Neuronal stem cell (in vitro differentiated cells): Measurements from ENCODE around the gene CAPN9.

Experiments
- DNase-seq: peaks from one replicate; pipeline ENCODE4 v3.0.0-alpha.2; 2013; ENCODE audit warnings: low spot score
- H2AFZ ChIP-seq: one replicate; pipeline ENCODE4 v1.6.1; 2013; ENCODE audit warnings: mild to moderate bottlenecking, low read length, inconsistent platforms
- H2AK5ac ChIP-seq: 2 replicates; pipeline ENCODE4 v1.6.1; 2013; ENCODE audit warnings: low read depth, mild to moderate bottlenecking, inconsistent platforms, low read length, moderate library complexity, mixed read lengths
- H2BK120ac ChIP-seq: 2 replicates; pipeline ENCODE4 v1.6.1; 2013; ENCODE audit warnings: low read depth, mild to moderate bottlenecking, inconsistent platforms, low read length, moderate library complexity, mixed read lengths
- H2BK12ac ChIP-seq: one replicate; pipeline ENCODE4 v1.6.1; 2013; ENCODE audit warnings: low read length, inconsistent platforms
- H2BK15ac ChIP-seq: 2 replicates; pipeline ENCODE4 v1.6.1; 2013; ENCODE audit warnings: mild to moderate bottlenecking, low read length, inconsistent platforms, mixed read lengths
- H2BK5ac ChIP-seq: one replicate; pipeline ENCODE4 v1.6.1; 2013; ENCODE audit warnings: inconsistent platforms, mild to moderate bottlenecking, low read length, moderate library complexity
- H3K14ac ChIP-seq: one replicate; pipeline ENCODE4 v1.6.1; 2013; ENCODE audit warnings: low read length, inconsistent platforms
- H3K18ac ChIP-seq: 2 replicates; pipeline ENCODE4 v1.6.1; 2013; ENCODE audit warnings: low read length, inconsistent platforms
- H3K23ac ChIP-seq: 2 replicates; pipeline ENCODE4 v1.6.1; 2013; ENCODE audit warnings: low read depth, mild to moderate bottlenecking, mixed read lengths, low read length, inconsistent platforms; ENCODE audit not compliant: poor library complexity
- H3K27ac ChIP-seq: replicated peaks from 3 replicates; pipeline ENCODE4 v1.5.1; 2013; ENCODE audit warnings: low read length, inconsistent platforms
- H3K27me3 ChIP-seq, 3 experiments: 2 replicates each; pipeline ENCODE4 v1.6.1; 2013; ENCODE audit warnings: low read length in 3 of 3, mild to moderate bottlenecking in 2 of 3, inconsistent platforms in 1 of 3, low read depth in 1 of 3, mixed read lengths in 1 of 3, moderate library complexity in 1 of 3; ENCODE audit not compliant: control insufficient read depth in 3 of 3, insufficient read depth in 3 of 3
- H3K36me3 ChIP-seq, 2 donors: replicated peaks in 1 of 2; 2 replicates each; pipeline ENCODE4 v1.6.1; 2013; ENCODE audit warnings: low read length in 2 of 2; ENCODE audit not compliant: control insufficient read depth in 2 of 2, insufficient read depth in 2 of 2
- H3K4ac ChIP-seq: 2 replicates; pipeline ENCODE4 v1.6.1; 2013; ENCODE audit warnings: inconsistent platforms, mild to moderate bottlenecking, low read length, moderate library complexity
- H3K4me1 ChIP-seq, 2 donors: 1 replicate in 1 of 2; 2 replicates in 1 of 2; pipeline ENCODE4 v1.6.1; 2013; ENCODE audit warnings: low read length in 2 of 2, low read depth in 1 of 2; ENCODE audit not compliant: control insufficient read depth in 2 of 2, insufficient read depth in 1 of 2
- H3K4me2 ChIP-seq: one replicate; pipeline ENCODE4 v1.6.1; 2013; ENCODE audit warnings: mild to moderate bottlenecking, low read length, inconsistent platforms; ENCODE audit not compliant: insufficient read depth, poor library complexity, severe bottlenecking
- H3K4me3 ChIP-seq, 2 donors: 2 replicates each; pipeline ENCODE4 v1.5.1; 2013; ENCODE audit warnings: low read length in 2 of 2, mild to moderate bottlenecking in 2 of 2, inconsistent platforms in 1 of 2, moderate library complexity in 1 of 2
- H3K79me1 ChIP-seq: one replicate; pipeline ENCODE4 v1.6.1; 2013; ENCODE audit warnings: low read depth, mild to moderate bottlenecking, inconsistent platforms, low read length, moderate library complexity
- H3K9ac ChIP-seq: one replicate; pipeline ENCODE4 v1.6.1; 2013; ENCODE audit warnings: mild to moderate bottlenecking, low read depth, low read length, inconsistent platforms; ENCODE audit not compliant: poor library complexity
- H3K9me3 ChIP-seq, 2 donors: replicated peaks in 1 of 2; 2 replicates each; pipeline versions ENCODE3 to v1.6.1; 2013; ENCODE audit warnings: low read length in 2 of 2, mild to moderate bottlenecking in 2 of 2, inconsistent platforms in 1 of 2, low read depth in 1 of 2, mixed read lengths in 1 of 2, moderate library complexity in 1 of 2; ENCODE audit not compliant: control insufficient read depth in 2 of 2, insufficient read depth in 1 of 2
- H4K8ac ChIP-seq: one replicate; pipeline ENCODE4 v1.6.1; 2013; ENCODE audit warnings: low read depth, mild to moderate bottlenecking, inconsistent platforms, low read length, moderate library complexity
- H4K91ac ChIP-seq: one replicate; pipeline ENCODE4 v1.6.1; 2013; ENCODE audit warnings: low read length, low read depth, mild to moderate bottlenecking, inconsistent platforms; ENCODE audit not compliant: poor library complexity
- WGBS, 2 donors: extraction: QIAGEN DNeasy Blood & Tissue Kit; methylation state at CpG; one replicate each; pipeline ENCODE4 v1.1.7; 2013; ENCODE audit warnings: missing lambda C conversion rate in 2 of 2, mixed read lengths in 1 of 2; ENCODE audit not compliant: insufficient read length in 2 of 2, insufficient replicate concordance in 1 of 2; ENCODE audit errors: extremely low coverage in 2 of 2; 5-methylcytosine and 5-hydroxymethylcytosine counted together

CAPN9 gene

GRCh38 chr1:230836793-230837192 lies 89.6 kb downstream of the CAPN9 start:
- no peak overlapping the region for H3K9ac ChIP-seq
- no peak overlapping the region for H3K4me3 ChIP-seq
- DNase-seq: no peak
- H3K79me1 ChIP-seq: no peaks in the 10 kb centered on the region
- H3K23ac ChIP-seq: no peak overlapping the region
- no peaks in the 10 kb centered on the region for H3K27me3 ChIP-seq
- peak overlapping the region; percentile 64 for H2AFZ ChIP-seq
- H2BK12ac ChIP-seq: no peak overlapping the region
- peaks cover 14 to 53% of the 10 kb centered on the region in 2 donors for H3K36me3 ChIP-seq
- WGBS, 2 donors: no CpG with 5 or more reads among the region's 5 CpGs
- H3K27ac ChIP-seq: peak overlapping the region; percentile 13
- no peak overlapping the region for H2AK5ac ChIP-seq
- peaks cover 0 to 2% of the 10 kb centered on the region in 2 donors for H3K9me3 ChIP-seq
- H3K4me2 ChIP-seq: no peak overlapping the region
- no peak overlapping the region for H3K18ac ChIP-seq
- H2BK15ac ChIP-seq: no peak overlapping the region
- no peak overlapping the region for H2BK5ac ChIP-seq
- peaks cover 2% of the 10 kb centered on the region in 2 donors for H3K4me1 ChIP-seq
- no peak overlapping the region for H4K91ac ChIP-seq
- no peak overlapping the region for H3K14ac ChIP-seq
- no peak overlapping the region for H4K8ac ChIP-seq
- H2BK120ac ChIP-seq: no peak overlapping the region
- no peak overlapping the region for H3K4ac ChIP-seq

- H2BK5ac ChIP-seq: no peak overlapping the region
- no CpG with 5 or more reads among the region's 10 CpGs for WGBS, 2 donors
- no peak overlapping the region for H3K4ac ChIP-seq
- H2BK15ac ChIP-seq: no peak overlapping the region
- peaks cover 3% of the 10 kb centered on the region for H3K79me1 ChIP-seq
- H4K8ac ChIP-seq: no peak overlapping the region
- no peak overlapping the region for H3K23ac ChIP-seq
- no peak overlapping the region for H3K4me3 ChIP-seq
- peaks cover 27 to 77% of the 10 kb centered on the region in 2 donors for H3K36me3 ChIP-seq
- DNase-seq: no peak
- H2AK5ac ChIP-seq: no peak overlapping the region
- no peak overlapping the region for H2BK12ac ChIP-seq
- no peak overlapping the region for H3K18ac ChIP-seq
- H3K9me3 ChIP-seq: peaks cover 0 to 2% of the 10 kb centered on the region in 2 donors
- no peak overlapping the region for H3K14ac ChIP-seq
- no peak overlapping the region for H3K9ac ChIP-seq
- no peak overlapping the region for H2AFZ ChIP-seq
- H3K27ac ChIP-seq: no peak overlapping the region
- H3K27me3 ChIP-seq: no peaks in the 10 kb centered on the region
- no peak overlapping the region for H2BK120ac ChIP-seq
- H3K4me1 ChIP-seq: peaks cover 2% of the 10 kb centered on the region in 2 donors
- no peak overlapping the region for H3K4me2 ChIP-seq
- no peak overlapping the region for H4K91ac ChIP-seq
These were observed 92.0 kb downstream of the CAPN9 start for GRCh38 chr1:230839173-230839572.

- Histone ChIP-seq H3K4me1 (no peaks in the 10 kb centered on the region), H2AFZ (no peak overlapping the region), H3K9me3 (peaks cover 2 to 5% of the 10 kb centered on the region in 2 donors), H3K36me3 (peaks cover 32 to 80% of the 10 kb centered on the region in 2 donors), H3K23ac (no peak overlapping the region), H3K79me1 (peaks cover 3% of the 10 kb centered on the region), H2AK5ac (no peak overlapping the region), H2BK12ac (no peak overlapping the region), H2BK5ac (no peak overlapping the region), H2BK15ac (no peak overlapping the region), H4K91ac (no peak overlapping the region), H3K14ac (no peak overlapping the region), H3K27me3 (no peaks in the 10 kb centered on the region), H3K4ac (no peak overlapping the region), H4K8ac (no peak overlapping the region), H3K4me3 (no peak overlapping the region), H3K18ac (no peak overlapping the region), H3K4me2 (no peak overlapping the region), H2BK120ac (no peak overlapping the region), H3K27ac (no peak overlapping the region), H3K9ac (no peak overlapping the region)
- no peak for DNase-seq
- no CpG with 5 or more reads among the region's 8 CpGs for WGBS, 2 donors
These were observed 95.6 kb downstream of the CAPN9 start for GRCh38 chr1:230842801-230843200.

- Histone ChIP-seq H3K14ac (peak overlapping the region; percentile 75), H3K36me3 (peaks cover 28 to 79% of the 10 kb centered on the region in 2 donors), H3K23ac (peak overlapping the region; percentile 81), H3K4me2 (no peak overlapping the region), H2BK5ac (no peak overlapping the region), H3K18ac (no peak overlapping the region), H3K27me3 (no peaks in the 10 kb centered on the region), H3K4me3 (no peak overlapping the region), H2BK15ac (no peak overlapping the region), H4K8ac (no peak overlapping the region), H3K4ac (no peak overlapping the region), H2AK5ac (no peak overlapping the region), H3K9me3 (peaks cover 2% of the 10 kb centered on the region in 2 donors), H2BK120ac (no peak overlapping the region), H4K91ac (no peak overlapping the region), H2BK12ac (no peak overlapping the region), H3K79me1 (peaks cover 3% of the 10 kb centered on the region), H3K9ac (no peak overlapping the region), H3K27ac (no peak overlapping the region), H3K4me1 (no peaks in the 10 kb centered on the region), H2AFZ (no peak overlapping the region)
- WGBS, 2 donors: no CpG with 5 or more reads among the region's 28 CpGs
- DNase-seq: no peak
These were observed 96.5 kb downstream of the CAPN9 start for GRCh38 chr1:230843503-230844309.
